ENCODE data around the gene AHCYL2.

- TF ChIP-seq CTCF (IDR thresholded peaks at IDR 0.05; ENCODE audit: insufficient read depth, low read depth, low read length) (no peak), EZH2 (IDR thresholded peaks at IDR 0.05; ENCODE audit: insufficient read depth, low read length) (no peak)
Measured at GRCh38 chr7:129334473-129334872, 109.6 kb downstream of the AHCYL2 start.

All from astrocyte (in vitro differentiated cells and primary cell).